GM12878 (cell line): ENCODE results near the gene SYS1. TPM values are rescaled to one million over a fixed set of nuclear protein-coding genes. Genes with fewer than 3 reads are reported as not detected.

Experiments
- ATAC-seq: fragments of 200-7000 bp; cut with Tn5 transposase; 3 replicates; pipeline ENCODE4 v1.9.1; 2020; ENCODE audit warnings: mild to moderate bottlenecking, moderate library complexity
- BruUV-seq: library from RNA; stranded (reverse); fragments of 400-500 nt; replicated peaks from 2 replicates; lab custom pipeline; 2021; lab: Mats Ljungman, UMichigan
- CTCF ChIA-PET: fragments of 300-600 bp; sonication (Branson Sonifier 250); formaldehyde crosslinking; extraction: SDS; loops from one replicate; lab custom pipeline; 2021; ENCODE audit warnings: inconsistent platforms; lab: Yijun Ruan, JAX
- POLR2A ChIA-PET: fragments of 350-600 bp; formaldehyde crosslinking; extraction: SDS; loops from one replicate; lab custom pipeline; 2021; ENCODE audit warnings: inconsistent platforms; lab: Charles Lee
- RAD21 ChIA-PET: fragments of 300-600 bp; sonication (Branson Sonifier 250); formaldehyde crosslinking; loops from one replicate; lab custom pipeline; 2023; ENCODE audit warnings: antibody characterized with exemption; ENCODE audit not compliant: unreplicated experiment; lab: Charles Lee
- SMC1A ChIA-PET: fragments of 300-600 bp; sonication (Branson Sonifier 250); formaldehyde crosslinking; loops from one replicate; lab custom pipeline; 2023; ENCODE audit not compliant: unreplicated experiment, uncharacterized antibody; lab: Charles Lee
- DNase-seq: peaks from one replicate; pipeline ENCODE4 v3.0.0-alpha.2; 2011; ENCODE audit warnings: low read depth, low spot score
- FAIRE-seq: peaks from 3 replicates; lab custom pipeline; 2011; peaks lifted over from hg19 to GRCh38; lab: Jason Lieb, UNC
- H2AFZ ChIP-seq: 2 replicates; pipeline ENCODE4 v1.6.0; 2011; ENCODE audit warnings: low read depth, low read length, control low read depth; ENCODE audit not compliant: control insufficient read depth
- H3K27ac ChIP-seq: 2 replicates; pipeline ENCODE4 v1.5.1; 2011; ENCODE audit warnings: control low read depth; ENCODE audit not compliant: control insufficient read depth, insufficient read depth
- H3K27me3 ChIP-seq, 2 experiments: replicated peaks in 1 of 2; 2 replicates each; pipeline versions ENCODE4 v1.6.0 to v1.6.1; 2011; ENCODE audit warnings: low read length in 1 of 2; ENCODE audit not compliant: control insufficient read depth in 2 of 2, insufficient read depth in 2 of 2
- H3K36me3 ChIP-seq, 2 experiments: 2 replicates each; pipeline ENCODE4 v1.5.1; 2011; ENCODE audit warnings: low read length in 1 of 2; ENCODE audit not compliant: control insufficient read depth in 2 of 2, insufficient read depth in 2 of 2
- H3K4me1 ChIP-seq: 2 replicates; pipeline ENCODE4 v1.6.1; 2011; ENCODE audit warnings: mild to moderate bottlenecking, low read length, moderate library complexity, mixed read lengths; ENCODE audit not compliant: control insufficient read depth, insufficient read depth
- H3K4me2 ChIP-seq: 2 replicates; pipeline ENCODE4 v1.6.0; 2011; ENCODE audit warnings: control low read depth; ENCODE audit not compliant: control insufficient read depth, insufficient read depth
- H3K4me3 ChIP-seq: fragments of 200-600 bp; sonication (generic); 2 replicates; pipeline ENCODE4 v1.5.1; 2016
- H3K79me2 ChIP-seq: 2 replicates; pipeline ENCODE4 v1.6.0; 2011; ENCODE audit warnings: low read length; ENCODE audit not compliant: control insufficient read depth, insufficient read depth
- H3K9ac ChIP-seq: 2 replicates; pipeline ENCODE4 v1.8.0; 2011; ENCODE audit warnings: low read length, control low read depth, mixed read lengths; ENCODE audit not compliant: control insufficient read depth, insufficient read depth
- H3K9me3 ChIP-seq: replicated peaks from 3 replicates; pipeline ENCODE4 v1.5.1; 2011; ENCODE audit warnings: mild to moderate bottlenecking, low read length; ENCODE audit not compliant: control insufficient read depth, insufficient read depth
- H4K20me1 ChIP-seq: 2 replicates; pipeline ENCODE4 v1.6.0; 2011; ENCODE audit not compliant: control insufficient read depth, insufficient read depth
- ATF2 ChIP-seq: IDR thresholded peaks from 2 replicates; pipeline ENCODE4 v1.6.1; 2012; ENCODE audit warnings: low read length, inconsistent platforms
- BHLHE40 ChIP-seq, 2 experiments: fragments of 450-650 bp in 1 of 2; IDR thresholded peaks; 2 replicates each; pipeline ENCODE4 v1.6.1; 2011 to 2017; ENCODE audit warnings: low read depth in 2 of 2, borderline replicate concordance in 1 of 2, improper control_type of control experiment in 1 of 2, low read length in 1 of 2, mild to moderate bottlenecking in 1 of 2
- BRCA1 ChIP-seq: IDR thresholded peaks from 2 replicates; pipeline ENCODE4 v1.6.1; 2011; ENCODE audit warnings: low read depth, low read length, improper control_type of control experiment
- CHD4 ChIP-seq: fragments of 200-600 bp; sonication (generic); IDR thresholded peaks from 2 replicates; pipeline ENCODE4 v1.6.1; 2016; ENCODE audit warnings: mild to moderate bottlenecking
- DPF2 ChIP-seq: fragments of 450-650 bp; IDR thresholded peaks from 2 replicates; pipeline ENCODE4 v1.6.1; 2017; ENCODE audit warnings: mild to moderate bottlenecking
- IKZF1 ChIP-seq: fragments of 450-650 bp; conservative IDR thresholded peaks from 2 replicates; pipeline ENCODE4 v1.6.1; 2017; ENCODE audit warnings: antibody characterized with exemption, mild to moderate bottlenecking
- IKZF2 ChIP-seq, 2 experiments: fragments of 450-650 bp; IDR thresholded peaks; 2 replicates each; pipeline ENCODE4 v1.6.1; 2017; ENCODE audit warnings: mild to moderate bottlenecking in 2 of 2, moderate library complexity in 2 of 2
- KAT2A ChIP-seq: conservative IDR thresholded peaks from 2 replicates; pipeline ENCODE4 v1.6.1; 2011; ENCODE audit warnings: low read depth, low read length; ENCODE audit not compliant: control insufficient read depth
- MEF2B ChIP-seq: fragments of 450-650 bp; IDR thresholded peaks from 2 replicates; pipeline ENCODE4 v1.6.1; 2018; ENCODE audit warnings: mild to moderate bottlenecking, moderate library complexity; ENCODE audit not compliant: partially characterized antibody, poor library complexity, severe bottlenecking
- MLLT1 ChIP-seq: fragments of 450-650 bp; IDR thresholded peaks from 2 replicates; pipeline ENCODE4 v1.6.1; 2016; ENCODE audit warnings: mild to moderate bottlenecking
- NFXL1 ChIP-seq: fragments of 450-650 bp; IDR thresholded peaks from 2 replicates; pipeline ENCODE4 v1.6.1; 2017; ENCODE audit warnings: antibody characterized with exemption, mild to moderate bottlenecking, borderline replicate concordance
- POU2F2 ChIP-seq: IDR thresholded peaks from 3 replicates; pipeline ENCODE4 v1.6.1; 2011; ENCODE audit warnings: low read depth, mild to moderate bottlenecking, low read length, borderline replicate concordance
- SMARCA5 ChIP-seq: fragments of 450-650 bp; IDR thresholded peaks from 2 replicates; pipeline ENCODE4 v1.6.1; 2017; ENCODE audit warnings: mild to moderate bottlenecking
- USF1 ChIP-seq: IDR thresholded peaks from 2 replicates; pipeline ENCODE4 v1.6.1; 2011; ENCODE audit warnings: borderline replicate concordance, low read depth, mild to moderate bottlenecking, moderate library complexity, mixed read lengths, low read length; ENCODE audit not compliant: insufficient read depth; ENCODE audit errors: extremely low read length
- YBX1 ChIP-seq: fragments of 450-650 bp; IDR thresholded peaks from 2 replicates; pipeline ENCODE4 v1.6.1; 2016; ENCODE audit warnings: antibody characterized with exemption
- ZSCAN29 ChIP-seq: fragments of 450-650 bp; IDR thresholded peaks from 2 replicates; pipeline ENCODE4 v1.6.1; 2017; ENCODE audit warnings: mild to moderate bottlenecking, moderate library complexity
- ZZZ3 ChIP-seq: IDR thresholded peaks from 2 replicates; pipeline ENCODE4 v1.6.1; 2011; ENCODE audit warnings: low read depth; ENCODE audit not compliant: control insufficient read depth, insufficient read length
- WGBS: methylation state at CpG from one replicate; pipeline ENCODE4 v1.1.6; 2016; ENCODE audit warnings: low lambda C conversion rate; ENCODE audit not compliant: insufficient replicate concordance, insufficient coverage; ENCODE audit errors: missing lambda C conversion rate; 5-methylcytosine and 5-hydroxymethylcytosine counted together
- in situ Hi-C: fragments of 300-500 bp; cut with MboI; formaldehyde crosslinking; loops from 9 replicates; pipeline ENCODE4 v1.14.3; 2018; ENCODE audit warnings: mixed read lengths
- intact Hi-C: fragments of 100-400 bp; cut with micrococcal nuclease; formaldehyde crosslinking; loops from one replicate; pipeline ENCODE4 v1.14.2; 2022; ENCODE audit not compliant: unreplicated experiment
- polyA plus RNA-seq, 11 experiments: library from polyadenylated mRNA; depleted of rRNA in 4 of 11; unstranded in 6 of 11; stranded (reverse) in 5 of 11; fragments of >200 nt; fragmentation: Nextera tagmentation in 4 of 11; fragmentation: Illumina TruSeq in 1 of 11; extraction: Ambion mirVana in 4 of 11; extraction: Trizol in 1 of 11; gene quantifications; 1 replicate in 1 of 11; 2 replicates in 10 of 11; pipeline versions ENCODE4 v1.2.1 to v1.2.3, GENCODE V29; 2011 to 2016; ENCODE audit warnings: inconsistent platforms in 2 of 11, missing spikeins in 2 of 11, low read depth in 1 of 11
- total RNA-seq, 4 experiments: library from RNA; depleted of rRNA in 3 of 4; stranded (reverse); fragments of >200 nt in 3 of 4; fragmentation: Illumina TruSeq in 1 of 4; extraction: Trizol in 1 of 4; gene quantifications; 2 replicates each; pipeline versions ENCODE4 v1.2.1 to v1.2.3, GENCODE V29; 2013 to 2021

The SYS1 gene
- total and polyA plus RNA-seq, 10 of the 15 experiments (the other 5 are each of a cell fraction or from before 2014, with no cell fraction given) = 5.1 to 22.6 (median 9.3) TPM

- TF ChIP-seq MLLT1 = no peak
- no peak for TF ChIP-seq SMARCA5
- no peak for TF ChIP-seq POU2F2
- no peak for TF ChIP-seq CHD4
- TF ChIP-seq KAT2A = no peak
- TF ChIP-seq BRCA1 = no peak
- TF ChIP-seq ZSCAN29 = no peak
- no peak for TF ChIP-seq YBX1
- TF ChIP-seq, all 136 proteins: peak for 0
Measured at GRCh38 chr20:45347297-45347935, 15.5 kb upstream of the SYS1 start (continued).

- no peak for DNase-seq
- H3K79me2 ChIP-seq = no peaks in the 10 kb centered on the region
- no peak for FAIRE-seq
- H3K36me3 ChIP-seq = no peaks in the 10 kb centered on the region
- no peak within 1 kb of the TSS for H3K27ac ChIP-seq
- peak within 1 kb of the TSS; percentile 49; the same call in 1 of the 2 replicates for H3K4me3 ChIP-seq
- WGBS = 4% methylated on average over 40 of the region's 77 CpGs
- CTCF ChIA-PET = interaction anchor here (1.2 to 3.8 kb wide), 4 partner anchors 11 to 39 kb away, joined by 3 to 13 read pairs (median 3); no protein-coding TSS in a partner anchor
- H4K20me1 ChIP-seq = peaks cover 2% of the 10 kb centered on the region; the same call in 1 of the 2 replicates
- no peaks in the 10 kb centered on the region for H3K9me3 ChIP-seq
- no peak within 1 kb of the TSS for H3K9ac ChIP-seq
- no peak within 1 kb of the TSS for H2AFZ ChIP-seq
- H3K4me1 ChIP-seq = peaks cover 6% of the 10 kb centered on the region
- peak; percentile 84 for ATAC-seq
- SMC1A ChIA-PET = interaction anchor here (0.8 to 1.8 kb wide), 5 partner anchors 7 to 89 kb away, joined by 3 to 9 read pairs (median 4); partner anchors contain the start of gene SYS1
- peak within 1 kb of the TSS; percentile 81 for H3K4me2 ChIP-seq
- in situ Hi-C loops (no loop called here), intact Hi-C loops (no loop called here)
- no TSS peak for BruUV-seq
- RAD21 ChIA-PET = interaction anchor here (0.7 to 1.7 kb wide), 5 partner anchors 11 to 23 kb away, joined by 3 to 5 read pairs (median 4); partner anchors contain the start of gene SYS1
- POLR2A ChIA-PET = interaction anchor here (0.9 to 1.7 kb wide), 4 partner anchors 12 to 110 kb away, joined by 4 to 8 read pairs (median 6); no protein-coding TSS in a partner anchor
- H3K27me3 ChIP-seq = 0 out of 4 replicates have a peak, but pooled peaks cover 0 to 6% of the 10 kb centered on the region in 2 experiments
- no peak for TF ChIP-seq ATF2
- TF ChIP-seq BRCA1 = no peak
- no peak for TF ChIP-seq ZZZ3
- no peak for TF ChIP-seq USF1
- TF ChIP-seq IKZF1 = peak; percentile 84
- no peak for TF ChIP-seq NFXL1
- TF ChIP-seq MEF2B = peak; percentile 71
- peak in 1 of 2 experiments; percentile 60; a peak in 1 of 4 replicates for TF ChIP-seq IKZF2 (IDR thresholded peaks at IDR 0.05)
- TF ChIP-seq BHLHE40 (IDR thresholded peaks at IDR 0.05; ENCODE audit: borderline replicate concordance in 1 of 2, low read depth in 2 of 2, low read length in 1 of 2) = peak in 1 of 2 experiments; percentile 31; a peak in 1 of 4 replicates
- TF ChIP-seq DPF2 = 0 out of 2 replicates have a peak, but pooled peaks have one; percentile 12
Measured at GRCh38 chr20:45347936-45348778, 14.8 kb upstream of the SYS1 start, which contains the start of gene SDC4. Gene SDC4 (minus strand): TSS chr20:45348424. CDS start chr20:45348384, 40 bp downstream.
